ENCODE data around the gene ISCA1. TPM values are rescaled to one million over a fixed set of nuclear protein-coding genes. Genes with fewer than 3 reads are reported as not detected.

Gene ISCA1
- total and polyA plus RNA-seq, 2 donors (not counting 3 experiments of a cell fraction or from before 2014, with no cell fraction given), result 14.2 to 22.2 TPM

- FAIRE-seq, result no peak
- Histone ChIP-seq H3K9me1 (replicated peaks; ENCODE audit: control insufficient read depth, extremely low read depth, insufficient read depth, low read length) (no peaks in the 10 kb centered on the region), H3K36me3 (ENCODE audit: control insufficient read depth in 2 of 2, extremely low read depth in 1 of 2, insufficient read depth in 2 of 2, low read length in 2 of 2) (peaks cover 18 to 22% of the 10 kb centered on the region in 2 experiments), H3K9me3 (replicated peaks; ENCODE audit: control insufficient read depth, insufficient read depth, low read length) (no peaks in the 10 kb centered on the region), H3K4me2 (ENCODE audit: insufficient read depth, low read length) (no peak overlapping the region), H3K4me3 (replicated peaks in 1 of 3; ENCODE audit: insufficient read depth in 1 of 3, low read depth in 1 of 3, low read length in 3 of 3) (no peak overlapping the region), H3K27me3 (ENCODE audit: control insufficient read depth in 2 of 2, insufficient read depth in 2 of 2, low read length in 2 of 2) (no peaks in the 10 kb centered on the region), H2AFZ (ENCODE audit: low read depth, low read length) (no peak overlapping the region), H3K27ac (ENCODE audit: insufficient read depth, low read depth, low read length) (no peak overlapping the region), H3K79me2 (ENCODE audit: control insufficient read depth, insufficient read depth, low read length) (no peaks in the 10 kb centered on the region), H3K4me1 (ENCODE audit: control insufficient read depth, extremely low read depth, insufficient read depth, low read length) (peaks cover 7% of the 10 kb centered on the region), H3K9ac (replicated peaks; ENCODE audit: extremely low read depth, insufficient read depth, low read length) (no peak overlapping the region), H4K20me1 (replicated peaks; ENCODE audit: control insufficient read depth, extremely low read depth, insufficient read depth, low read length) (no peaks in the 10 kb centered on the region)
- intact Hi-C loops (cut with micrococcal nuclease) (no loop called here), dilution Hi-C loops (cut with MboI; ENCODE audit: extremely low pct_ligation_motif_present, low sequenced_read_pairs) (no loop called here)
- BruUV-seq (replicated peaks), result no TSS peak
- CTCF ChIA-PET, result no interaction called here
- DNase-seq (ENCODE audit: low read depth, low spot score), result peak; percentile 35
- TF ChIP-seq JUN (IDR thresholded peaks at IDR 0.05; ENCODE audit: borderline replicate concordance, insufficient read depth, insufficient read length, low read depth) (no peak), FOS (IDR thresholded peaks at IDR 0.05; ENCODE audit: borderline replicate concordance, insufficient read depth, low read length) (no peak), CTCF (IDR thresholded peaks at IDR 0.05; ENCODE audit: extremely low read depth in 1 of 2, insufficient read depth in 1 of 2, low read depth in 1 of 2, low read length in 2 of 2) (no peak), POLR2AphosphoS5 (IDR thresholded peaks at IDR 0.05; ENCODE audit: insufficient read depth, low read depth, low read length) (no peak), EZH2 (IDR thresholded peaks at IDR 0.05; ENCODE audit: borderline replicate concordance, low read depth, low read length, severe bottlenecking) (no peak), GATA2 (IDR thresholded peaks at IDR 0.05; ENCODE audit: insufficient read depth, insufficient read length, low read depth, low read length) (no peak), MYC (IDR thresholded peaks at IDR 0.05; ENCODE audit: low read depth, low read length) (no peak), POLR2A (IDR thresholded peaks at IDR 0.05; ENCODE audit: low read depth, low read length) (no peak), MAX (IDR thresholded peaks at IDR 0.05; ENCODE audit: insufficient read depth, insufficient read length) (no peak)
- POLR2A ChIA-PET, result no interaction called here
These were observed 21.1 kb upstream of the ISCA1 start for GRCh38 chr9:86303316-86303975.
